Ovary (tissue), 9 donors: ENCODE results near the gene KLHL28. TPM values are rescaled to one million over a fixed set of nuclear protein-coding genes. Genes with fewer than 3 reads are reported as not detected.

Experiments
- DNase-seq, 5 donors: peaks; one replicate each; pipeline ENCODE4 v3.0.0-alpha.2; 2019 to 2020
- H3K27ac ChIP-seq, 2 donors: fragments of 200-600 bp; one replicate each; pipeline versions ENCODE4 v1.5.1 to v1.8.0; 2019 to 2022
- H3K27me3 ChIP-seq: fragments of 200-600 bp; one replicate; pipeline ENCODE4 v1.8.0; 2022
- H3K36me3 ChIP-seq: fragments of 200-600 bp; sonication (generic); one replicate; pipeline ENCODE4 v1.5.1; 2019
- H3K4me1 ChIP-seq: one replicate; pipeline ENCODE4 v1.8.1; 2013; ENCODE audit warnings: mild to moderate bottlenecking, moderate library complexity; ENCODE audit not compliant: insufficient read depth
- H3K4me3 ChIP-seq: fragments of 200-600 bp; sonication (generic); one replicate; pipeline ENCODE4 v1.5.1; 2017
- H3K9me3 ChIP-seq, 2 donors: fragments of 200-600 bp in 1 of 2; sonication (generic) in 1 of 2; one replicate each; pipeline versions ENCODE4 v1.5.1 to v1.8.1; 2013 to 2019; ENCODE audit warnings: mild to moderate bottlenecking in 1 of 2, moderate library complexity in 1 of 2
- CTCF ChIP-seq, 3 donors: fragments of 450-650 bp in 2 of 3; fragments of 200-600 bp in 1 of 3; IDR thresholded peaks; one replicate each; pipeline versions ENCODE4 v1.5.1 to v1.8.0; 2016 to 2022; ENCODE audit warnings: antibody characterized with exemption in 3 of 3, mild to moderate bottlenecking in 1 of 3
- EP300 ChIP-seq: sonication (generic); formaldehyde crosslinking; IDR thresholded peaks from one replicate; pipeline ENCODE4 v1.6.1; 2017; ENCODE audit warnings: antibody characterized with exemption
- POLR2A ChIP-seq: fragments of 450-650 bp; IDR thresholded peaks from one replicate; pipeline ENCODE4 v1.6.1; 2017; ENCODE audit warnings: antibody characterized with exemption, mild to moderate bottlenecking, moderate library complexity
- WGBS, 3 donors: extraction: QIAGEN DNeasy Blood & Tissue Kit in 1 of 3; methylation state at CpG; one replicate each; pipeline versions ENCODE4 v1.1.5 to v1.1.7; 2013 to 2017; 5-methylcytosine and 5-hydroxymethylcytosine counted together
- intact Hi-C, 4 donors: fragments of 100-400 bp; cut with DNase I; formaldehyde crosslinking; loops; one replicate each; pipeline versions ENCODE4 v1.11.0 to v1.15.1; 2022 to 2023
- polyA plus RNA-seq, 2 donors: library from polyadenylated mRNA; stranded (reverse); fragments of 200-250 nt in 1 of 2; fragments of 350-450 nt in 1 of 2; fragmentation: Illumina TruSeq in 1 of 2; extraction: RNeasy Lipid Tissue Mini Kit (QIAGEN cat#74804) in 1 of 2; gene quantifications; one replicate each; pipeline ENCODE4 v1.2.3, GENCODE V29; 2013 to 2014
- total RNA-seq, 7 donors: library from RNA; depleted of rRNA in 2 of 7; stranded (reverse); fragments of >200 nt in 2 of 7; fragmentation: NEBNext Ultra II Directional in 3 of 7; extraction: Animal tissue kit (Norgen Biotek cat#: 25700) in 3 of 7; gene quantifications; one replicate each; pipeline versions ENCODE4 v1.1.0 to v1.2.4, GENCODE V29; 2016 to 2023
- donor health status: DM: no; HTN: no; CAD: no; lungs with moderate emphysema.
- donor health status: DM: no; HTN: no; CAD: no.
- donor health status: Bipolar disorder and iron deficiency.
- donor health status: DM: yes; HTN: yes; CAD: no.
- donor health status: DM: no; HTN: no; CAD: no.
- donor health status: DM: yes; HTN: yes; CAD: no.

The KLHL28 gene
- total and polyA plus RNA-seq, 9 donors = 4.4 to 16.4 (median 14.7) TPM

DNA sequence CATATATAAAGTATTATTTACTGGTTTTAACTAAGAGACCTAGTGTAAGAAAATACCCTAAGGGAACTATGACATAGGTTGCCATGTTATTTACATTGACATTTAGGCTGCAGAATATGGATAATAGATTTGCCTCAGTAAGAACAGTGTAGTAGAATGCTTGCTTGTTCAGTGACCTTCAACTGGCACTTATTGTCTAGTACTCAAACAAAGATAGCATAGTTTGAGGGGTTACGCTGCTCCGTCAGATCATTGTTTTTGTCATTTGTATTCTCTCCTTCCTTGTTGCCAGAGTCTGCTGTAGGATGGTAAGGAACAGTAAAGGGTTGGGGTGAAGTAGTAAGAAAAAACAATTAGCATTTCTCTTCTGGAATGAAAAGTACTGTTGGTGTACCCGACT, 33.4 kb upstream of the KLHL28 start:
- 67 to 86% (median 84%) methylated on average over 3 of the region's 3 CpGs for WGBS, 3 donors
- no peaks in the 10 kb centered on the region for H3K9me3 ChIP-seq
- intact Hi-C loops = no loop called here
- no peaks in the 10 kb centered on the region for H3K36me3 ChIP-seq
- no peak for DNase-seq
- TF ChIP-seq POLR2A = no peak
- TF ChIP-seq CTCF (IDR thresholded peaks at IDR 0.05) = no peak
- TF ChIP-seq EP300 = no peak
- H3K27me3 ChIP-seq = no peaks in the 10 kb centered on the region
- no peak overlapping the region for H3K4me3 ChIP-seq
- H3K27ac ChIP-seq = no peak overlapping the region
- H3K4me1 ChIP-seq = no peaks in the 10 kb centered on the region

GRCh38 chr14:44990533-44990932, 28.8 kb upstream of the KLHL28 start:
- H3K36me3 ChIP-seq = no peaks in the 10 kb centered on the region
- TF ChIP-seq CTCF (IDR thresholded peaks at IDR 0.05) (no peak), POLR2A (no peak), EP300 (no peak)
- WGBS, 3 donors = 58 to 72% (median 66%) methylated on average over 2 of the region's 2 CpGs
- DNase-seq = no peak
- no peak overlapping the region for H3K4me3 ChIP-seq
- H3K9me3 ChIP-seq = no peaks in the 10 kb centered on the region
- intact Hi-C loops = no loop called here
- H3K27ac ChIP-seq = no peak overlapping the region
- peaks cover 2% of the 10 kb centered on the region for H3K4me1 ChIP-seq
- H3K27me3 ChIP-seq = no peaks in the 10 kb centered on the region

DNA sequence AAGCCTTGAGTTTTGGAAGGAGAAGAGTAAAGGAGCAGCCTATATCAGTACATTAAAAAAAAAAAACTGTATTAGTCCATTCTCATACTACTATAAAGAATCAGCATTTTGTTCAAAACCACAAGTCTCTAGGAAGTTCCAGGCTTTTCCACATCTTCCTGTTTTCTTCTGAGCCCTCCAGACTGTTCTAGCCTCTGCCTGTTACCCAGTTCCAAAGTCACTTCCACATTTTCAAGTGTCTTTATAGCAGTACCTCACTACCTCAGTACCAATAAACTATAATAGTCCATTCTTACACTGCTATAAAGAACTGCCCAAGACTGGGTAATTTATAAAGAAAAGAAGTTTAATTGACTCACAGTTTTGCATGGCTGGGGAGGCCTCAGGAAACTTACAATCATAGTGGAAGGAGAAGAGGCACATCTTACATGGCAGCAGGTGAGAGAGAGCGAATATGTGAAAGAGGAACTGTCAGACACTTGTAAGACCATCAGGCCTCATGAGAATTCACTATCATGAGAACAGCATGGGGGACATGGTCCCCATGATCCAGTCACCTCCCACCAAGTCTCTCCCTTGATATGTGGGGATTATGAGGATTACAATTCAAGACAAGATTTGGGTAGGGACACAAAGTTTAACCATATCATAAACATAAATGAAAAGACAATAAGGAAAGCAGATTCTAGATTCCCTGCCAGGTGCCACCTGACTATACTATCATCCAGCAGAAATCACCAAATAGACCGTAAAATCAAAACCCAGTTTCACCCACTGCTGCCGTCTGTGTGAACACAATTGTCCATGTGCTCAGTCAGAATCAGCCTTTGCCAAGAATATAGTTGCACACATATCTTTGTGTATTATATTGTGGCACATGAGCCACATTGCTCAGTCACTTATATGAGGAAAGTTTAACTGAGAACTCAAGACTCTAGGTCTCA, 28.0 kb upstream of the KLHL28 start:
- H3K36me3 ChIP-seq = no peaks in the 10 kb centered on the region
- H3K4me3 ChIP-seq = no peak overlapping the region
- intact Hi-C loops = no loop called here
- no peaks in the 10 kb centered on the region for H3K27me3 ChIP-seq
- H3K9me3 ChIP-seq = no peaks in the 10 kb centered on the region
- H3K4me1 ChIP-seq = peaks cover 2% of the 10 kb centered on the region
- WGBS, 3 donors = 83 to 90% (median 85%) methylated on average over 3 of the region's 3 CpGs
- TF ChIP-seq POLR2A (no peak), EP300 (no peak), CTCF (IDR thresholded peaks at IDR 0.05) (no peak)
- DNase-seq = no peak
- H3K27ac ChIP-seq = no peak overlapping the region

DNA sequence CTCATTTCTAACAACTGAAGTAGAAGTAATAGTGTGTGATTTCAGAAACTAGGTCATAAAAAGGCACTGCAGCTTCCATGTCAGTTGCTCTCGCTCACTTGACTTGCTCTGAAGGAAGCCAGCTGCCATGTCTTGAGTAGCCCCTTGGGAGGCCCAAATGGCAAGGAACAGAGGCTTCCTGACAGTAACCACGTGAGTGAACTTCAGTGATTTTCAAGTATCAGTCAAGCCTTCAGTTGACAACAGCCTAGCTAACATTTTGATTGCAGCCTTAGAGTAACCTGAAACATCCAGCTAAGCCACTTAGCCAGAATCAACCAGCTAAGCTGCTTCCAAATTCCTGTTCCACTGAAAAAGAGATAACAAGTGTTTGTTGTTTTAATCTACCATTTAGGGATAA, 26.9 kb upstream of the KLHL28 start:
- DNase-seq = no peak
- TF ChIP-seq POLR2A (no peak), CTCF (IDR thresholded peaks at IDR 0.05) (no peak), EP300 (no peak)
- WGBS, 3 donors = 18 to 33% (median 24%) methylated on average over 2 of the region's 2 CpGs
- H3K27ac ChIP-seq = no peak overlapping the region
- H3K27me3 ChIP-seq = no peaks in the 10 kb centered on the region
- intact Hi-C loops = no loop called here
- no peaks in the 10 kb centered on the region for H3K9me3 ChIP-seq
- peaks cover 2% of the 10 kb centered on the region for H3K4me1 ChIP-seq
- no peak overlapping the region for H3K4me3 ChIP-seq
- no peaks in the 10 kb centered on the region for H3K36me3 ChIP-seq
